HAP-1 (cell line): ENCODE measurements around the gene PF4V1.

Experiments
- DNase-seq, 2 experiments: peaks; one replicate each; pipeline ENCODE4 v3.0.0-alpha.2; 2016 to 2020; ENCODE audit warnings: low spot score in 2 of 2
- H3K27me3 ChIP-seq: fragments of 250-450 bp; sonication (Bioruptor Pico); 2 replicates; pipeline ENCODE4 v1.5.1; 2020; ENCODE audit warnings: low read depth, mild to moderate bottlenecking, moderate library complexity
- H3K36me3 ChIP-seq: fragments of 250-450 bp; sonication (Bioruptor Pico); replicated peaks from 2 replicates; pipeline ENCODE4 v1.5.1; 2020; ENCODE audit warnings: mild to moderate bottlenecking
- H3K4me1 ChIP-seq: fragments of 250-450 bp; sonication (Bioruptor Pico); 2 replicates; pipeline ENCODE4 v1.5.1; 2020; ENCODE audit warnings: mild to moderate bottlenecking
- H3K4me3 ChIP-seq: fragments of 250-450 bp; sonication (Bioruptor Pico); 2 replicates; pipeline ENCODE4 v1.5.1; 2020; ENCODE audit warnings: mild to moderate bottlenecking, moderate library complexity
- H3K9me3 ChIP-seq: fragments of 250-450 bp; sonication (Bioruptor Pico); 2 replicates; pipeline ENCODE4 v1.5.1; 2020; ENCODE audit warnings: mild to moderate bottlenecking, moderate library complexity
- in situ Hi-C: fragments of 300-500 bp; cut with MboI; formaldehyde crosslinking; loops from 3 replicates; pipeline ENCODE4 v1.14.3; 2020; ENCODE audit warnings: low sequenced_read_pairs, inconsistent platforms, mixed read lengths

PF4V1 gene

DNA sequence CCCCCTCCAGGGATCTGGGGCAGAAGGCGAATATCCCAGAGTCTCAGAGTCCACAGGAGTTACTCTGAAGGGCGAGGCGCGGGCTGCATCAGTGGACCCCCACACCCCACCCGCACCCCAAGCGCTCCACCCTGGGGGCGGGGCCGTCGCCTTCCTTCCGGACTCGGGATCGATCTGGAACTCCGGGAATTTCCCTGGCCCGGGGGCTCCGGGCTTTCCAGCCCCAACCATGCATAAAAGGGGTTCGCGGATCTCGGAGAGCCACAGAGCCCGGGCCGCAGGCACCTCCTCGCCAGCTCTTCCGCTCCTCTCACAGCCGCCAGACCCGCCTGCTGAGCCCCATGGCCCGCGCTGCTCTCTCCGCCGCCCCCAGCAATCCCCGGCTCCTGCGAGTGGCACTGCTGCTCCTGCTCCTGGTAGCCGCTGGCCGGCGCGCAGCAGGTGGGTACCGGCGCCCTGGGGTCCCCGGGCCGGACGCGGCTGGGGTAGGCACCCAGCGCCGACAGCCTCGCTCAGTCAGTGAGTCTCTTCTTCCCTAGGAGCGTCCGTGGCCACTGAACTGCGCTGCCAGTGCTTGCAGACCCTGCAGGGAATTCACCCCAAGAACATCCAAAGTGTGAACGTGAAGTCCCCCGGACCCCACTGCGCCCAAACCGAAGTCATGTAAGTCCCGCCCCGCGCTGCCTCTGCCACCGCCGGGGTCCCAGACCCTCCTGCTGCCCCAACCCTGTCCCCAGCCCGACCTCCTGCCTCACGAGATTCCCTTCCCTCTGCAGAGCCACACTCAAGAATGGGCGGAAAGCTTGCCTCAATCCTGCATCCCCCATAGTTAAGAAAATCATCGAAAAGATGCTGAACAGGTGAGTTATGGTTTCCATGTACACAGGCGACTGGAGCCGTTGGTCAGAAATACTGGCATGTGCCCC, 16.3 kb downstream of the PF4V1 start, which contains the start of gene CXCL1:
CXCL1 (plus strand) TSS at position 264 of the 926 bp plus-strand sequence; CDS start at position 342, 78 bp downstream.
- H3K4me3 ChIP-seq = no peak within 1 kb of the TSS
- no peaks in the 10 kb centered on the region for H3K4me1 ChIP-seq
- no peaks in the 10 kb centered on the region for H3K36me3 ChIP-seq
- in situ Hi-C loops = no loop called here
- no peak for DNase-seq
- H3K9me3 ChIP-seq = no peaks in the 10 kb centered on the region
- H3K27me3 ChIP-seq = no peaks in the 10 kb centered on the region

DNA sequence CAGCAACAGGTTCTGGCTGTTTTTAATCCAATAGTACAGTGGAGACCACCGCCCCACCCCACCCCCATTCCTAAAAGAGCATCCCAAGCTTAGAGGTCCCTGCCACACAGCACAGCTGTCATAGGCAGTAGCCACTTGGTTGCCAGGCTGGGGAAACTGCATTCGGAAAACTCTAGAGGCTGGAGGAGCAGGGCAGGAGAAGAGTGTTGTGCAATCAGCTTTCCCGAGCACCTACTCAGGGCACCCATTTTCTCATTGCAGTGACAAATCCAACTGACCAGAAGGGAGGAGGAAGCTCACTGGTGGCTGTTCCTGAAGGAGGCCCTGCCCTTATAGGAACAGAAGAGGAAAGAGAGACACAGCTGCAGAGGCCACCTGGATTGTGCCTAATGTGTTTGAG, 17.2 kb downstream of the PF4V1 start:
- H3K36me3 ChIP-seq = no peaks in the 10 kb centered on the region
- H3K27me3 ChIP-seq = no peaks in the 10 kb centered on the region
- DNase-seq = no peak
- H3K4me1 ChIP-seq = no peaks in the 10 kb centered on the region
- no peak overlapping the region for H3K4me3 ChIP-seq
- H3K9me3 ChIP-seq = no peaks in the 10 kb centered on the region
- in situ Hi-C loops = no loop called here

DNA sequence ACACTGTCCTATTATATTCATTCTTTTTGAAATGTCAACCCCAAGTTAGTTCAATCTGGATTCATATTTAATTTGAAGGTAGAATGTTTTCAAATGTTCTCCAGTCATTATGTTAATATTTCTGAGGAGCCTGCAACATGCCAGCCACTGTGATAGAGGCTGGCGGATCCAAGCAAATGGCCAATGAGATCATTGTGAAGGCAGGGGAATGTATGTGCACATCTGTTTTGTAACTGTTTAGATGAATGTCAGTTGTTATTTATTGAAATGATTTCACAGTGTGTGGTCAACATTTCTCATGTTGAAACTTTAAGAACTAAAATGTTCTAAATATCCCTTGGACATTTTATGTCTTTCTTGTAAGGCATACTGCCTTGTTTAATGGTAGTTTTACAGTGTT, 17.7 kb downstream of the PF4V1 start:
- Histone ChIP-seq H3K4me1 (no peaks in the 10 kb centered on the region), H3K27me3 (no peaks in the 10 kb centered on the region), H3K36me3 (no peaks in the 10 kb centered on the region), H3K4me3 (no peak overlapping the region), H3K9me3 (no peaks in the 10 kb centered on the region)
- in situ Hi-C loops = no loop called here
- DNase-seq = no peak

DNA sequence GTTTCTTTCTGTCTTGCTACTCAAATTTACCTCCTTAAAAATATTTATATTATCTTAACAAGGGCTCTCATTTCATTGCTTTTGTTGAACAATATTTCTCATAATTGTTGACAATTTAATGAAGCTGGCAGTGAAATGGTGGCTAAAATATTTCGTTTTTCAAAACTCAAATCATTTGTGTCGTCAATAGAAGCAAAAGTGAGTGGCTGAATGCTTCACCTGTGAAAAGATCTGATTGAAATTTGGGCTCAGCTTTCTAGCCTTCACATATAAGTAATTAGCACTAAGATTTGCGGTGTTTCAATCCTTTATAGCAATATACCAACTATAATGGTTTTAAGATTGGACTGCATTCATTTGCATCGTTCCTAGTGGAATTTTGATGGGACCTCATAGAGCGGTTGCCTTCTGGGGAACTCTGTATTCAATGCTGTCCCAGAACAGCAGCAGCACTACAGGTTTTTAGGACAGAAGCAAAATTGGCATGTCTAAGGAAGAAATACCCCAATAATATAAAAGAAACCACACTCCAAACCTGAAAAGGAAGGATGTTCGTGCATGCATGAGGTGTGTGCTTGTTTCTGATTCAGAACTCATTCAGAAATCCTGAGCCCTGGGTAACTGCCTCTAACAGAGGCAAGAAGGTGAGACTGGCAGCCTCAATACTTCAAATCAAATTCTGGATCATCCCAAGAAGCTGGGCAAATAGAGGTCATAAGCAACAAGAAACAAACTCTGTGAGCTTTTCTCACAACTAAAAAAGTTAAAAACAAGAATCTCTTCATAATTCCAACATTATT, 18.6 kb downstream of the PF4V1 start:
- in situ Hi-C loops = no loop called here

DNA sequence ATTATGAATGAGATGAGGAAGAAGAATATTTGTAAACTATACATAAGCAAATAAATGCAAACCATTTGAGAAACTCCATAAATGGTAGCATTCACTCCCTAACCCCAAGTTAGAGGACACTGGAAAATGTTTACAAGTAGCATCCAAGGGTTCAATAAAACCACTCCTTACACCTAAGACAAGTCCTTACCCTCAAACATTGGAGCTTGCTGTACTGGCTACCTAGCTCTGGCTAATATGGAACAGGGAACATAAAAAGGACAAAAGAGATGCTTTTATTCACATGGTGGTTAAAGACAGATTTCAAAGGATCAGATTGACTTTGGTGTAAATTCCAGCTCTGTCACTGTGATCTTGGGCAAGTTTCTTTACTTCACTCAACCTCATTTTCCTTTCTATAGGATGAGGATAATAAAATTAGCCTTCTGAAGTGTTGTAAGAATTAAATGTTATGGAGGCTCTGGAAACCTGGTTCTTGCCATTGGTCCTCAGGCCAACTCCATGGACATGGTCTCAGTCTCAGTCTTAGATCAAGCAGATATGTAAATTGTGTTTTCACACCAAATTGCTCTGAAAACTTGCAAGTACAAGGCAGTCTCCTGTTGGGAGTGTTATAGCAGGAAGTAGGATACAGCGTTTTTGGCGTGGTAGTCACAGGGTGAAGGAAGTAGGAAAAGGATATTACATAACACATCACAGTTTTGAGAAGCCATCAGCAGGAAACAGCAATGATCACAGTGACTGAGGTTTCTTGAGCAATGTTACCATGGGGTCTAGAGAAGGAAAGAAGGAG, 19.4 kb downstream of the PF4V1 start:
- in situ Hi-C loops = no loop called here
- Histone ChIP-seq H3K9me3 (no peaks in the 10 kb centered on the region), H3K4me3 (no peak overlapping the region), H3K27me3 (no peaks in the 10 kb centered on the region), H3K36me3 (no peaks in the 10 kb centered on the region), H3K4me1 (no peaks in the 10 kb centered on the region)
- DNase-seq = no peak

More for the DNA sequence above, 18.6 kb downstream of the PF4V1 start:
- H3K36me3 ChIP-seq = no peaks in the 10 kb centered on the region
- H3K27me3 ChIP-seq = no peaks in the 10 kb centered on the region
- no peaks in the 10 kb centered on the region for H3K4me1 ChIP-seq
- H3K9me3 ChIP-seq = no peaks in the 10 kb centered on the region
- H3K4me3 ChIP-seq = no peak overlapping the region
- DNase-seq = no peak

DNA sequence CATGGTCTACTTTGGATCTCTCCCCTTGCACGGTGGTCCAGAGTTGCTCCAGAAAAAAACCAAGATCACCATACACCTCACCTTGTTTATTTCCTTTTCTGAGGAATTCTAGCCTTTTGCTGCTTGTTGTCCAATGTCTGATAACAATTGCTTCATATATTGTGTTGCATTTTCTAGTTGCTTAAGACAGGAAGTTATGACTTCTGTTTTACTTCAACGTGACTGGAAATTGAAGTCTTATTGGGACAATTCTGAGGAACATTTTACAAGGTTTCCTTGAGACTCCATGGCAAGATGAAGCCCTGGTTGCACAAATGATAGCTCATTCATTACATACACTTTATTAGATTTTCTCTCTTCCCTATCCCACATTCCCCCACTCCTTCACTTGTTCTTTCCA, 21.3 kb downstream of the PF4V1 start:
- Histone ChIP-seq H3K36me3 (no peaks in the 10 kb centered on the region), H3K4me1 (no peaks in the 10 kb centered on the region), H3K4me3 (no peak overlapping the region), H3K9me3 (no peaks in the 10 kb centered on the region), H3K27me3 (no peaks in the 10 kb centered on the region)
- no peak for DNase-seq
- in situ Hi-C loops = no loop called here

DNA sequence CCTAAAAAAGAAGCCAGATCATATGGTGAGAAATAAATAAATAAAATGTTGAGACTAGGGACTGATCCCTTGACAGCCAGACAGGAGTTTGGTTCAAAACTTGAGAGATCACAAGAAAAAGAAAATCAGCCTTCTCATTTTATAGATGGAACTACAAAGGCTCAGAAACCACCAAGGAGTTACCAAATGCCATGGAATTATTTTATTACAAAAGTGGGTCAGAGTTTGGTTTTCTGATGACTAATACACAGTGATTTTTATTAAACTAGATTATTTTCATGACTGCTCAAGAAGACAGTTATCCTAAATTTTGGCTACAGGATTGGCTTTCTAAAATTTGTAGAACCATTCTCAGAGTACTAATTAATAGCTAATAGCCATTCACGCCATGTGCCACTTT, 22.3 kb downstream of the PF4V1 start:
- no peaks in the 10 kb centered on the region for H3K27me3 ChIP-seq
- H3K4me1 ChIP-seq = no peaks in the 10 kb centered on the region
- H3K9me3 ChIP-seq = no peaks in the 10 kb centered on the region
- in situ Hi-C loops = no loop called here
- DNase-seq = no peak
- H3K4me3 ChIP-seq = no peak overlapping the region
- H3K36me3 ChIP-seq = no peaks in the 10 kb centered on the region

DNA sequence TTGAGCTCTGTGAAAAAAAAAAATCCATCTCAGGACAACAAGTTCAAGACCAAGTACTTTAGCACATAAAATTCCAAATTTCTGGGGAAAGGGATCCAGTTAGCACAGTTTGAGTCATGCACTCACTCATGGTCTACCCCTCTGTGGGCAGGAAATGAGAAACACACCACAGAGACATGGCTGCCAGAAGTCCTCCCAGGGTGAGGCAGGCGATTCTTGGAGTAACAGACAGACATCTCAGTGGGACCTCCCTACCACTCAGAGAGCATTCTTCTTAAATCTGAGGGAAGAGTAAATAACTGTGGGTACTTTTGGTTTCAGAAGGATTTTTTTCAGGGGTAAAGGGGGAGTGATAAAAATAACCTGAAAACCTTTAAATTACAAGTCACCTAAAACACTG, 30.2 kb downstream of the PF4V1 start:
- Histone ChIP-seq H3K9me3 (no peaks in the 10 kb centered on the region), H3K36me3 (no peaks in the 10 kb centered on the region), H3K4me3 (no peak overlapping the region), H3K27me3 (no peaks in the 10 kb centered on the region), H3K4me1 (no peaks in the 10 kb centered on the region)
- in situ Hi-C loops = no loop called here
- DNase-seq = no peak

DNA sequence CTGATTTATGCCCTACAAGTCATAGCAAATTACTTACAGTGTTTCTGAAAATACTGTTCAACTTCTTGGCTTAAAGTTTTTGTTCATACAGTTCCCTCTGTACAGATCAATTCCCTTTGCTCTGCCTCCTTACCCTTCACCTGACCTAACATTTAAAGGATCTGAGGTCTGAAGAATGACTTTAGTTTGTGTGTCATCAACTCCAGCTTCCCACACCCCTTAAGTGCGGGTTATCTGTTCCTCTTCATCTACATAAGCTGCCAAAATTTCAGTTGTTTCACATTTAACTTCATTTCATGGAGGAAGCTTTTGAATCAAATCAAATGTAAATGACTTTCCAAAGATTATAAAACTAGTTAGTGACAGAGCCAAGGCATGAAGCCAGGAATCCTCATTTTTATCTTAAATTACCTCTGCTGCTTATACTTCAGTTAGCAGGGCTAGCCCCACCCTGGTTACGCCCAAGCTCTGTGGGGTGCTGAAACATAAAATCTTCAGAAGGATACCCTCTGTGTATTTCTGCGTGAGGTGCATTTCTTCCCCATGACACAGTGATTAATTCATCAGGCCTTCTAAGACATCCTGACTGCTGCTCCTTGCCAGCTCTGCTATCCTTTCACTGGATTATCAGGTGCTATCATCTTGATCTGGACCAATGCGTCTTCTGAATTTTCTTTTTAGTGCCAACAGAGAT, 32.6 kb downstream of the PF4V1 start:
- no peaks in the 10 kb centered on the region for H3K36me3 ChIP-seq
- no peaks in the 10 kb centered on the region for H3K27me3 ChIP-seq
- no peak overlapping the region for H3K4me3 ChIP-seq
- H3K9me3 ChIP-seq = no peaks in the 10 kb centered on the region
- H3K4me1 ChIP-seq = no peaks in the 10 kb centered on the region
- in situ Hi-C loops = no loop called here
- DNase-seq = no peak

DNA sequence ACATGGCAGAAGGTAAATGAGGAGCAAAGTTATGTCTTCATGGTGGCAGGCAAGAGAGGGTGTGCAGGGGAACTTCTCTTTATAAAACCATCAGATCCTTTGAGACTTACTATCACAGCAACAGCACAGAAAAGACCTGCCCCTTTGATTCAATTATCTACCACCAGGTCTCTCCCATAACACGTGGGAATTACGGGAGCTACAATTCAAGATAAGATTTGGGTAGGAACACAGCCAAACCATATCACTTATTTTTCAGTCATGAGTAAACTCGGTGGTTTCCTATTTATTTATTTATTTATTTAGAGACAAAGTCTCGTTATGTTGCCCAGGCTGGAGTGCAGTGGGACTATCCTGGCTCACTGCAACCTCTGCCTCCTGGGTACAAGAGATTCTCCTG, 38.2 kb downstream of the PF4V1 start:
- H3K4me1 ChIP-seq = no peaks in the 10 kb centered on the region
- in situ Hi-C loops = no loop called here
- H3K9me3 ChIP-seq = no peaks in the 10 kb centered on the region
- no peaks in the 10 kb centered on the region for H3K27me3 ChIP-seq
- no peak for DNase-seq
- no peak overlapping the region for H3K4me3 ChIP-seq
- no peaks in the 10 kb centered on the region for H3K36me3 ChIP-seq

DNA sequence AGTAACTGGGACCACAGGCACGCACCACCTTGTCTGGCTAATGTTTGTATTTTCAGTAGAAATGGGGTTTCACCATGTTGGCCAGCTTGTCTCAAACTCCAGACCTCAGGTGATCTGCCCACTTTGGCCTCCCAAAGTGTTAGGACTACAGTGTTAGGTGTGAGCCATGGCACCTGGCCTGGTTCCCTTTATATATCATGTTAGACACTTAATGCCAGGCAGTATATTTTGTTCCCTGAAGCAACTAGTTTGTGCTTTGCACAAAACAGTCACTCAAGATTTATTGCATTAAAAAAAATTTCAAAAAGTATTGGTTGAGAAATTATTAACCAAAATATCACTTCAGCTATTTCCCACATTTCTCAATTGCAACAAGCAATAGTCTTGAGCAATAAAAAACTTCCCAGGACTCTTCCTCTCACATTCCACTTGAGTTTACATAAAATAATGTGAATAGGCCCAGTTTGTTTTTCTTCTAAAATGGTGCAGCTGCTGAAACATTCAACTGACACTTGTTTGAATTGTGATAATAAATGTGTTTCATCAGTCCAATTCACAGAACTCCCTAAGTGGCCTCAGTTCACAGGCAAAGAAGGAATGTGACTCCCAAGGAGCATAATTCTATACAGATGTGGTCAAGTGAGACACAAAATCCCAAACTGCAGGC, 38.8 kb downstream of the PF4V1 start:
- H3K4me1 ChIP-seq = no peaks in the 10 kb centered on the region
- H3K9me3 ChIP-seq = no peaks in the 10 kb centered on the region
- no peak for DNase-seq
- H3K4me3 ChIP-seq = no peak overlapping the region
- in situ Hi-C loops = no loop called here
- H3K36me3 ChIP-seq = no peaks in the 10 kb centered on the region
- H3K27me3 ChIP-seq = no peaks in the 10 kb centered on the region

DNA sequence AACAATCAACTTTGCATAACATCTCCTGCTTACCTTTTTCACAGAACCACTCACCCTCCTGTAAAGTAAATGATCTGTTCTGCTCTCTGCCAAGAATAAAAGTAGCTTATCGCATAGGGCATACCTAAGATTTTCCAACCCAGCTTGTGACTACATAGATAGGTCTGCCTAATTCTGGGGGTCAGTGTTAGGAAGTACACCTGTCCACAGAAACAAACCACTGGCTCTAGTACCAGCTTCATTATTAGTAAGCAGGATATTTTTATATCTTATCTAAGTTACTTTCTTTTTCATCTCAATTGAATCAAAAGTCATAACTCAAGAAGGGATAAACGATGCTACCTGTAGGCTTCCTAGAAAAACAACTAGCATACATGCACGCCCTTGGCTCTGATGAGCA, 39.9 kb downstream of the PF4V1 start:
- no peaks in the 10 kb centered on the region for H3K9me3 ChIP-seq
- H3K4me3 ChIP-seq = no peak overlapping the region
- H3K4me1 ChIP-seq = no peaks in the 10 kb centered on the region
- in situ Hi-C loops = no loop called here
- H3K36me3 ChIP-seq = no peaks in the 10 kb centered on the region
- no peaks in the 10 kb centered on the region for H3K27me3 ChIP-seq
- DNase-seq = no peak

DNA sequence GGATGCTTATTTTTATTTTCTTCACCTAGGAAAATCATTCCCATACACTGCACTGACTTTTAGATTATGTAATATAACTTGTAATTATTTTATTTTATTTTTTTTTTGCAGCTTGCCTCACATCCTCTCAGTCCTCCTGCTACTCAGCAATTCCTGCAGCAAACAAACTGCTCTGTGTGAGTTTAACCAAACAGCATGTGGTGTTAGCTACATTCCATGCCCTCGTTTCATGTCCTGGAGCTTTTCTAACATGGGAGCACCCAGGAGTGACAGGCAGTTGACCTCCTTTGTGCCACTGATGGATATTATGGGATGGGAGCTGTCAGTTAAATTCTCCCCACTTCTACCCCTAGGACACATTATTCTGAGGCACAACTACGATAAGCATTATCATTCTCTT, 40.9 kb downstream of the PF4V1 start:
- H3K9me3 ChIP-seq = no peaks in the 10 kb centered on the region
- in situ Hi-C loops = no loop called here
- no peaks in the 10 kb centered on the region for H3K36me3 ChIP-seq
- no peaks in the 10 kb centered on the region for H3K27me3 ChIP-seq
- no peaks in the 10 kb centered on the region for H3K4me1 ChIP-seq
- DNase-seq = no peak
- no peak overlapping the region for H3K4me3 ChIP-seq
